Measurements from ENCODE around the gene ACOX1. TPM values are rescaled to one million over a fixed set of nuclear protein-coding genes. Genes with fewer than 3 reads are reported as not detected.
A peak's percentile ranks its signal among the peaks of the same experiment; 100 is the strongest.

Gene ACOX1
- polyA plus RNA-seq (ENCODE audit: insufficient read depth in 1 of 5, insufficient read length in 5 of 5, low replicate concordance in 1 of 5): 10 to 100 TPM; 22.9 to 36.6 (median 27.1) TPM
- long read RNA-seq, donor 1, full-length matches to known transcripts: 6 of 6 reads
- long read RNA-seq, donor 1, partial matches to known transcripts: 0 of 6 reads
- long read RNA-seq, donor 1, other reads (novel, unspliced or antisense): 0 of 6 reads
- long read RNA-seq, donor 2, full-length matches to known transcripts: 4 of 4 reads
- long read RNA-seq, donor 2, partial matches to known transcripts: 0 of 4 reads
- long read RNA-seq, donor 2, other reads (novel, unspliced or antisense): 0 of 4 reads
- long read RNA-seq, donor 3, partial matches to known transcripts: 0 of 1 reads
- long read RNA-seq, donor 3, other reads (novel, unspliced or antisense): 0 of 1 reads
- long read RNA-seq, donor 4, partial matches to known transcripts: 29 of 54 reads
- long read RNA-seq, donor 4, other reads (novel, unspliced or antisense): 25 of 54 reads
- long read RNA-seq, donor 5, full-length matches to known transcripts: 2 of 7 reads
- long read RNA-seq, donor 5, partial matches to known transcripts: 5 of 7 reads
- long read RNA-seq, donor 5, other reads (novel, unspliced or antisense): 0 of 7 reads
- long read RNA-seq, donor 6, full-length matches to known transcripts: 5 of 18 reads
- long read RNA-seq, donor 6, partial matches to known transcripts: 13 of 18 reads
- long read RNA-seq, donor 6, other reads (novel, unspliced or antisense): 0 of 18 reads
- long read RNA-seq, donor 7, full-length matches to known transcripts: 3 of 3 reads
- long read RNA-seq, donor 7, partial matches to known transcripts: 0 of 3 reads
- long read RNA-seq, donor 7, other reads (novel, unspliced or antisense): 0 of 3 reads
- long read RNA-seq, donor 8, full-length matches to known transcripts: 1 of 1 reads
- long read RNA-seq, donor 8, partial matches to known transcripts: 0 of 1 reads
- long read RNA-seq, donor 8, other reads (novel, unspliced or antisense): 0 of 1 reads

- peak; percentile 97 to 98 for DNase-seq
Measured at GRCh38 chr17:75978938-75979704, at the start of gene ACOX1, which contains the start of gene TEN1. TSS of gene ACOX1 (minus strand) at chr17:75979166. CDS start at chr17:75979073, 93 bp downstream. TSS of gene TEN1 (plus strand) at chr17:75979240. CDS start at chr17:75986193, 6,953 bp downstream.

- peak; percentile 43 to 65 for DNase-seq
Measured at GRCh38 chr17:76027159-76027839, 48.3 kb upstream of the ACOX1 start, which contains the start of gene EVPL. TSS of gene EVPL (minus strand) at chr17:76027306. CDS start at chr17:76027198, 108 bp downstream.

GRCh38 chr17:76026714-76027158 is 47.8 kb upstream of the ACOX1 start:
- DNase-seq: no peak

- DNase-seq: no peak
Measured at GRCh38 chr17:76025294-76025693, 46.3 kb upstream of the ACOX1 start.

GRCh38 chr17:76024353-76024752 is 45.4 kb upstream of the ACOX1 start:
- no peak for DNase-seq

DNA sequence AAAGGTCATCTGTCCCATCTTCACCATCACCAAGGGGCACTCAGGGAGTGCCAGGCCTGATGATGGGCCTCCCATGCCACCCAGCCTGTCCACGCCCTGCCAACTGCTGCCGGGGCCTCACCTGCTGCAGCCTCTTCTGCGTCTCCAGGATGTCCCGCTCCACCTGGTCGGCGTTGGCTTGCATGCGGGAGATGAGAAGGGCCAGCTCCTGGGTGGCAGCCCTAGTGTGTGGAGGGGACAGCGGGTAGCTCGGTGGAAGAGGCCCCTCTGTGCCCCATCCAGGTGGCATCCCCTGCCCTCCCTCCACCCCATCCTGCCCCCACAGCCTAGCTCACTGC is 44.9 kb upstream of the ACOX1 start:
- DNase-seq: no peak

DNA sequence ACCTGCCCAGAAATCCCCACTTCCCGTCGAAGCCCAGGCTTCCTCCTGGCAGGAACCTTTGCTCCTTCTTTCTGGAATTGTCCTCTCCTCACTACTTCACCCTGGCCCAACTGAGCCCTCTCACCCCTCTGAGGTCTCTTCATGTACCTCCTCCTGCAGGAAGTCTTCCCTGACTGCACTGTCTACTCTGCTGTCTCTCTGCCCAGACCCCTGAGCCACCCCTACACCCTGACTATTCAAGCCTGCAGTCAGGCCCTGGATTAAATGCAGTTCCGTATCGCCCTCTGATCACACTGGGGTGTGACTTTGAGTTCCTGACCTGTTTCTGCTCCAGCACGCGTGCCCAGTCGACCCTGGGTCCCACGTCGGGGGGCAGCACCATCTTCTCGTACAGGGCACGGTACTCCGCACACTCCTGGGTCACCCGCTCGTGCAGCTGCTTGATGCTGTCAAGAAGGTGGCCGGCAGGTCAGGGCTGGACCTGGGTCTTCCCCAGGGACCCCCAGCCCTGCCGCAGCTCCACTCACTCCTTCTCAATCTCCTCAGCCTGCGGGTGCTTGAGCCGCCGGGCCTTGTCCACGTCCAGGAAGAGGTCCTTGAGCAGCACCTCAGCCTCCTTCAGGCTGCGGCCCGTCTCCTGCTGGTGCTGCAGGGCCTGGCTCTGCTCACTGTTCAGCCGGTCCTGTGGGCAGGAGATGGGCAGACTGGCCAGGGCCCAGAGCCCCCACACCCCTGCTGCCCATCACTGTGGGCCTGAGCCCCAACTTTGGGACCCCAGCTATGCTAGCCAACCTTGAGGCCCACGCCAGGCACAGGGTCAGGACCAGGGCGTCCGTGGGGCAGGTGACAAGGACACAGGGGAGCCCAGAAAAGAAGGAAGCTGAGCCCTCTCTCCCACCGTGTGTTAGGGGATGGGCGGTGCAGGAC is 44.3 kb upstream of the ACOX1 start:
- no peak for DNase-seq

GRCh38 chr17:76022285-76022684 is 43.3 kb upstream of the ACOX1 start:
- no peak for DNase-seq

DNA sequence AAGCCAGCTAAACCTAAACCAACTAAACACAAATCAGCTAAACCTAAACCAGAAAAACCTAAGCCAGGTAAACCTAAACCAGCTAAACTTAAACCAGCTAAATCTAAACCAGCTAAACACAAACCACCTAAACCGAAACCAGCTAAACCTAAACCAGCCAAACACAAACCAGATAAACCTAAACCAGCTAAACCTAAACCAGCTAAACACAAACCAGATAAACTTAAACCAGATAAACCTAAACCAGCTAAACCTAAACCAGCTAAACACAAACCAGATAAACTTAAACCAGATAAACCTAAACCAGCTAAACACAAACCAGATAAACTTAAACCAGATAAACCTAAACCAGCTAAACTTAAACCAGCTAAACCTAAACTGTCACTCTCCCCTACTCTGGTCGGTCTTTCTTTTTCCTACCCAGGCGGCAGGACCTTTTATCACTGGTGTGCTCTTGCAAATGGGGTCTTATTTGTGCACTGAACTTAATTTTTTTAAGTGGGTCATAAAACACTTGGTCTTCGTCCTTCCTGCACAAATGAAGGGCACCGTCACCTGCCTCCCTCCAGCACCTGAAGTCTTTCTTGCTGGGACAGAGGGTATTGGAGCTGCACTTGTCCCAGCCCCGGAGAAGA is 41.0 kb upstream of the ACOX1 start:
- no peak for DNase-seq

DNA sequence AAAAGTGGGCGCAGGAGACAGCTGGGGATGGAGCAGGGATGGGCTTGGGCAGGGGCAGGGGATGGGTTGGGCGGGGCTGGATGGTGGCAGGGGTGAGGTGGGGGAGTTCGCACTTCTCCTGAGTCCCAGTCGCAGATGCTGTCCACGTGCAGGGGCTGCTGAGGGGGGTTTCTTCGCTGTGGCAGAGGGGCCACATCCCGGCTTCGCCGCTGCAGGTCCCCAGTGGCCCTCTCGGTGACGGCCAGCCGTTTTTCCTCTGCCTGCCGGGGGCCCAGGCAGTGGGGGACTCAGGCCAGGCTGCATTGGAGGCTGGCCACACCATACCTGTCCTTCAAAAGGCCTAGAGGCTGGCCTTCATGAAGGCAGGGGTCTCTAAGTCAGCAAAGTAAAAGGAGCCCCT is 39.8 kb upstream of the ACOX1 start:
- no peak for DNase-seq

- no peak for DNase-seq
Measured at GRCh38 chr17:76018340-76018680, 39.3 kb upstream of the ACOX1 start.

DNA sequence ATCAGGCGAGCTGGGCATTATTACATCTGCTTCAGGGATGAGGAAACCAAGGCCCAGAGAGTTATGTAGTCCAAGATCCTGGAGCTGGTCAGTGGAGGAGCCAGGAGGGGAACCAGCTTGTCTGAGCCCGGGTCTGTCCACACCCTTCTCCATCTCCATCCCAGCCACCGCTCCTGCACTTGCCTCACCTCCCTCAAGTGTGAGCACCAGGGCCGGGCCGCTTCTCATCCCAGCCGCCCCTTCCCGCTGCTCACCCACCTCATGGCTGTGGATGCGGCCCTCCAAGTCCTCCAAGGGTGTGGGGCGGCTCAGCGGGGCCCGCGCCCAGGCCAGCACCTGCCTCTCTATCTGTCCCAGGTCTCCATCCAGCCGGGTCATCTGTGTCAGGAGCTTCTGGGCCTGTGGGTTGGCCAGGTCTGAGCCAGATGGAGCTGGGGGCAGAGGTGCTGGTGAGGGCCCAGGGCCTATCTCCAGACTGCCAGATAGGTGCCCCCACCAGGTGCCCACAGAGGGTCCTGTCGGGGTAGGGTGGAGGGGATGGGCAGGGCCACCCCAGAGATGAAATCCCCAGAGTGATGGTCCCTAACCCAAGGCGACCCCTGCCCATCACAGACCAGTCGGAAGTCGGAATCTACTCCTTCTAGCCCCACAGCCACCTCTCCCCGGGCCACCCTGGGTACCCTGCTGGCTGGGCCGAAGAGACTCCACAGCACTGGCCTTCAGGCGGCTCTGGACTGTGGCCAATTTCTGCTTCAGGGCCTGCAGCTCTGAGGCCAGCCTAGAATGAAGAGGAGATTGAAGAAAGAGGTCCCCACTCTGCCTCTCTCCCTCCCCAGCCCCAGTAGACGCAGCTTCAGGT is 38.7 kb upstream of the ACOX1 start:
- DNase-seq: no peak

DNA sequence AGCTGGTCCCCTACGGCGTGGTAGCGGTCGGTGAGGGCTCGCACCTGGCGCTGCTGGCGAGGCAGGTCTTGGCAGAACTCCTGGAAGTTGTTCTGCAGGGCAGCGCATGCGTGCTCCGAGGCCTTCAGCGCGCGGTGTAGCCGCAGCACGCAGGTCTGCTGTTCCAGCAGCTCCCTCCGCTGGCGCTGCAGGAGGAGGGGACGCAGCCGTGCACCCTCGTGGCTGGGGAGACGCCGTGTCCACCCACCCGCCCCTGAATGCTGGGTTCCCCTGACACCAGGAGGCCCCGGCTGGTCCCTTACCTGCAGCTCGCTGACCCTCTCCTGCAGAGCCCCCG is 35.9 kb upstream of the ACOX1 start:
- no peak for DNase-seq

DNA sequence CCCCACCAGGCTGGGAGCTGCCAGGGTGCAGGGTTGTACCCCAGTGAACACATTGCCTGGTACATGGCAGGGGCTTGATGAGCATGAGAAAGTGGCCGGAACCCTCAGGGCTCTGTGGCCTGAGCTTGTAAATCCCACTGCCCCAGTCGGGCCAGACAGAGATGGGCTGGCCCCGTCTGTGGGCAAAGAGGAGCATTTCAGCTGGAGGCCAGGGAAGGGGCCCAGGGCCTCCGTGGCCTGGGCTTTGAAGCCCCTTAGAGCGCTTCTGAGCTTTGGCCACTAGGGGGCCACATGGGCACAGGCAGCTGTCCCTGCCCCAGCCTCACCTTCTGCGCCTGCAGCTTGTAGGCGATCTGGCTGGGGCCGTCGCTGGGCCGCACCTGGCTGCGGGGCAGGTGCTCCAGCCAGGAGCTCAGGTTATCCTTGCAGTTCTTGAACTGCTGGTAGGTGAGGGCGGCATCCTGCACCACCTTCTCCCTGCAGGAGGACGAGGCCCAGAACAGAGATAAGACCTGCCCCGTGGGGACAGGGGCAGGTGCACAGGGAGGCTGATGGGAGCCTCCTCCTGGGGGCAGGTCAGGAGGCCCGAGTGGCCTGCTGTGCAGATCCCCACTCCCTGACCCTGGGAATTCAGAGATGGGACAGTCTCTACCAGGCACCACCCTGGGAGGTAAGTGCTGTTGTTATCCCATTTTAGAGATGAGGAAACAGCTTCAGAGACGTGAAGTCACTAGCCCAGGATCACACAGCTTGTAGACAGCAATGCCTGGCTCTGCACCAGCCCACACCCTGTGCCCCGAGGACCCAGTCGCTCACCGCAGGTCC is 35.3 kb upstream of the ACOX1 start:
- DNase-seq: peak in 1 of 2 donors; percentile 69

- DNase-seq: no peak
Measured at GRCh38 chr17:76013377-76013932, 34.5 kb upstream of the ACOX1 start.

DNA sequence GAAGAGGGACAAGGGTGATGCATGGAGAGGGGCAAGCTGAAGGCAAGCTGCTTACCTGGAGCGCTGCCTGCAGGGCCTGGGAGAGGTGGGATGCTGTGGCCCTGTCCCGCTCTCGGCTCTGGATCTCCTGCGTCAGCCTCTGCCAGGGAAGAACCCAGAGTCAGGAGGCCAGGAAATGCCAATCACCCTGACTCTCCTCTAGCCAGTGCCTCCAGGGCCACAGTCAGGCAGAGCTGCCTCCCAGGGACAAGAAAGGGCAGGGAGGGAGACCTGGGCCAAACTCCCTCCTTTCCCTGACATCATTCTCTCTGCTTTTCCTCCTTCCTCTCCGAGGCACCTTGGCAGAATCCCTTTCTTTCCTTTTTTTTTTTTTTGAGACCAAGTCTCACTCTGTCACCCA is 33.0 kb upstream of the ACOX1 start:
- DNase-seq: no peak

- no peak for DNase-seq
Measured at GRCh38 chr17:76009969-76010661, 31.1 kb upstream of the ACOX1 start.
